GM06990 (cell line): ENCODE data around the gene DNAH8.
A peak's percentile ranks its signal among the peaks of the same experiment; 100 is the strongest.

Source experiments
- DNase-seq: peaks from one replicate; pipeline ENCODE4 v3.0.0-alpha.2; 2011; ENCODE audit not compliant: insufficient read length; ENCODE audit errors: extremely low read depth
- H3K27me3 ChIP-seq: replicated peaks from 2 replicates; pipeline ENCODE4 v1.6.0; 2011; ENCODE audit warnings: low read length; ENCODE audit not compliant: control insufficient read depth, insufficient read depth
- H3K36me3 ChIP-seq: 2 replicates; pipeline ENCODE4 v1.5.1; 2011; ENCODE audit warnings: low read length; ENCODE audit not compliant: control insufficient read depth, insufficient read depth
- H3K4me3 ChIP-seq: replicated peaks from 2 replicates; pipeline ENCODE4 v1.5.1; 2011; ENCODE audit warnings: low read depth, mild to moderate bottlenecking, control low read depth, low read length
- CTCF ChIP-seq: IDR thresholded peaks from 2 replicates; pipeline ENCODE4 v1.5.1; 2011; ENCODE audit warnings: low read length, control low read depth, mild to moderate bottlenecking, inconsistent platforms; ENCODE audit not compliant: insufficient read depth, poor library complexity, severe bottlenecking

DNAH8 gene

GRCh38 chr6:39003072-39003471 lies 288.0 kb downstream of the DNAH8 start:
- H3K36me3 ChIP-seq = no peaks in the 10 kb centered on the region
- no peak overlapping the region for H3K4me3 ChIP-seq
- no peaks in the 10 kb centered on the region; the same call in 1 of the 2 replicates for H3K27me3 ChIP-seq
- no peak for DNase-seq
- TF ChIP-seq CTCF = peak; percentile 49

- DNase-seq = no peak
- no peak for TF ChIP-seq CTCF
- H3K36me3 ChIP-seq = no peaks in the 10 kb centered on the region
- no peaks in the 10 kb centered on the region; the same call in 1 of the 2 replicates for H3K27me3 ChIP-seq
- H3K4me3 ChIP-seq = no peak overlapping the region
Measured at GRCh38 chr6:39003492-39003891, 288.4 kb downstream of the DNAH8 start.

- TF ChIP-seq CTCF = no peak
- Histone ChIP-seq H3K27me3 (no peaks in the 10 kb centered on the region; the same call in 1 of the 2 replicates), H3K36me3 (no peaks in the 10 kb centered on the region), H3K4me3 (no peak overlapping the region)
- no peak for DNase-seq
Measured at GRCh38 chr6:39004801-39005200, 289.7 kb downstream of the DNAH8 start.

- Histone ChIP-seq H3K27me3 (no peaks in the 10 kb centered on the region; the same call in 1 of the 2 replicates), H3K4me3 (no peak overlapping the region), H3K36me3 (no peaks in the 10 kb centered on the region)
- DNase-seq = no peak
- no peak for TF ChIP-seq CTCF
Measured at GRCh38 chr6:39005774-39006173, 290.7 kb downstream of the DNAH8 start.

- Histone ChIP-seq H3K36me3 (no peaks in the 10 kb centered on the region), H3K27me3 (no peaks in the 10 kb centered on the region; the same call in 1 of the 2 replicates), H3K4me3 (no peak overlapping the region)
- no peak for TF ChIP-seq CTCF
- DNase-seq = no peak
Measured at GRCh38 chr6:39007575-39007974, 292.5 kb downstream of the DNAH8 start.

GRCh38 chr6:39008737-39009136 lies 293.6 kb downstream of the DNAH8 start:
- no peak overlapping the region for H3K4me3 ChIP-seq
- no peaks in the 10 kb centered on the region for H3K36me3 ChIP-seq
- no peak for DNase-seq
- TF ChIP-seq CTCF = no peak
- H3K27me3 ChIP-seq = no peaks in the 10 kb centered on the region; the same call in 1 of the 2 replicates
